Activated T-cell treated with anti-CD3 and anti-CD28 coated beads, Interleukin-2, amount 50 U/mL, for 1 hour (primary cell): ENCODE data around the gene EFCAB13.
"Not testable (repeated sequence)": the region's sequence is repeated elsewhere in the genome, so short reads cannot be mapped to it uniquely, and the experiment has no call there.

Source experiments
- DNase-seq: peaks from one replicate; pipeline ENCODE4 v3.0.0-alpha.2; 2020

The EFCAB13 gene

DNA sequence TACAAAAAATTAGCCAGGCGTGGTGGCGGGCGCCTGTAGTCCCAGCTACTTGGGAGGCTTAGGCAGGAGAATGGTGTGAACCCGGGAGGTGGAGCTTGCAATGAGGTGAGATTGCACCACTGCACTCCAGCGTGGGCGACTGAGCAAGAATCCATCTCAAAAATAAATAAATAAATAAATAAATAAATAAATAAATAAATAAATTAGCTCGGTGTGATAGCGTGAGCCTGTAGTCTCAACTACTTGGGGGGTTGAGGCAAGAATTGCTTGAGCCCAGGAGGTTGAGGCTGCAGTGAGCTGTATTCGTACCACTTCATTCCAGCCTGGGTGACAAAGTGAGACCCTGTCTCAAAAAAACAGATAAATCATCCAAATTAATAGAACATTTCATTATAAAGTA, 108.5 kb downstream of the EFCAB13 start:
- not testable (repeated sequence) for DNase-seq

DNA sequence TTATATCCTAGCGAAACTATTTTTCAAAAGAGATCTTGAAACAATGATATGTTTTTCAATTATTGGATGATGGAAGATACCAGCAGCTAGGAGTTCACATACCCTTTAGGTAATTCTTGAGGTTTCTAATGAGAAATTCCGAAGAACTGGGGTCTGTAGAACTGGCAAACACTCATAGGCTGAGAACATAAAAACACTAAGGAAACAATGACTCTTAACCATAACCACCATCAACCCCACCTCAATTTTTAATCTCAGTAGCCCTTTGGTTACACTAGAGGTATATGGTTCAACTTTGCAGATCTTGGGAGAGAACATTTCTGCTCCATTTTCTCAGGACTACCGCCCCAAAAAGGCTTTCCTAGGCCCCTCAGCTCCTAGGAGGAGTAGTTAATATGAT, 141.4 kb downstream of the EFCAB13 start:
- DNase-seq, result no peak

DNA sequence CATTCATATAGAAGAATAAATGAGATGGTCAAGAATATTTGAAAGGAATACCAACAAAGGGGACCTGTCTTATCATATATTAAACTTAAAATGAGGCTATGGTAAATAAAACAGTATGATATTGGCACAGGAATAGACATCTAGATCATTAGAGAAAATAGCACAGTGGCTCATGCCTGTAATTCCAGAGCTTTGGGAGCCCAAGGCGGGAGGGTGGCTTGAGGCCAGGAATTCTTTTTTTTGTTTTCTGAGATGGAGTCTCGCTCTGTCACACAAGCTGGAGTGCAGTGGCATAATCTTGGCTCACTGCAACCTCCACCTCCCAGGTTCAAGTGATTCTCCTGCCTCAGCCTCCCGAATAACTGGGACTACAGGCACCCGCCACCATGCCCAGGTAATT, 143.2 kb downstream of the EFCAB13 start:
- not testable (repeated sequence) for DNase-seq

DNA sequence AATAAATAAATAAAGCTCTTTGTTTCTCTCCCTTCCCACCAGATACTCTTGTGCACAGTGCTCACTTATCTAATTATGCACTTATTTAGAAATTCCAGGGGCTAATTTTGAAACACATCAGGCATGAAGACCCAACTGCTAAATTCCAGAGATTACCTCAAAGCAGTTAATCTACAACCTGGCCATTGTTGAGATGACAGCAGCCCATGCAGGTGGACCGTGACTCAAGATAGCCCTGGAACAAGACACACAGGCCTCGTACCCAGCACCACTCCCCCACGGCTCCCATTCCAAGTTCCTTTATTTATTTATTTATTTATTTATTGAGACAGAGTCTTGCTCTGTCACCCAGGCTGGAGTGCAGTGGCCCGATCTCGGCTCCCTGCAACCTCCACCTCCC, 147.1 kb downstream of the EFCAB13 start:
- DNase-seq, result no peak

DNA sequence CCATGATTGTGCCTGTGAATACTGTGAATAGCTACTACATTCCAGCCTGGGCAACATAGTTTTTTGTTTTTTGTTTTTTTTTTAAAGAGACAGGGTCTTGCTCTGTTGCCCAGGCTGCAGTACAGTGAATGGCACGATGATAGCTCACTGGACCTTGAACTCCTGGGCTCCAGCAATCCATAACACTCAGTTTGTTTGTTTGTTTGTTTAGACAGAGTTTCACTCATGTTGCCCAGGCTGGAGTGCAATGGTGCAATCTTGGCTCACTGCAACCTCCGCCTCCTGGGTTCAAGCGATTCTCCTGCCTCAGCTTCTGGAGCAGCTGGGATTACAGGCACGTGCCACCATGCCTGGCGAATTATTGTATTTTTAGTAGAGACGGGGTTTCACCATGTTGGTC, 148.3 kb downstream of the EFCAB13 start:
- not testable (repeated sequence) for DNase-seq
